NCI-H128 (cell line): ENCODE data around the gene SLC17A5.
"Not testable (repeated sequence)": the region's sequence is repeated elsewhere in the genome, so short reads cannot be mapped to it uniquely, and the experiment has no call there.

Source experiments
- DNase-seq: peaks from one replicate; lab custom pipeline; 2025; ENCODE audit not compliant: unreplicated experiment; lab: John Stamatoyannopoulos, UW

The SLC17A5 gene

DNA sequence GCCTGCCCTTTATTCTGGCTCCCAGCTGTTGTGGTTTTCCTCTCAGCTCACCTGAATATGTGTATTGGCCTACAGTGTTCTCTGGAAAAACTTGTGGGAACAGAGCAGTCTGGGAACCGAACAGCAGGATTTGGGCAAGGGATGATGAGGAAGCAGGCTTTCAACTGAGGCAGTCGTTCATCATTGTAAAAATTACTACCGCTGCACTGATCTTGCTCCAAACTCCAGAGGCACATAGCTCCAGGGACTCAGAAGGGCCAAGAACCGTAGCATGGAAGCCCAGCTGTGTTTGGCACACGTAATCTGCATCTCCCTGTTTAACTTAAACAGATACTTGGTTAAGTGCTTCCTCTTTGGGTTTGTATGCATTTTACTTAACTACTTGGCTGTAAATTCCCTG lies 84.7 kb downstream of the SLC17A5 start:
- DNase-seq: no peak

DNA sequence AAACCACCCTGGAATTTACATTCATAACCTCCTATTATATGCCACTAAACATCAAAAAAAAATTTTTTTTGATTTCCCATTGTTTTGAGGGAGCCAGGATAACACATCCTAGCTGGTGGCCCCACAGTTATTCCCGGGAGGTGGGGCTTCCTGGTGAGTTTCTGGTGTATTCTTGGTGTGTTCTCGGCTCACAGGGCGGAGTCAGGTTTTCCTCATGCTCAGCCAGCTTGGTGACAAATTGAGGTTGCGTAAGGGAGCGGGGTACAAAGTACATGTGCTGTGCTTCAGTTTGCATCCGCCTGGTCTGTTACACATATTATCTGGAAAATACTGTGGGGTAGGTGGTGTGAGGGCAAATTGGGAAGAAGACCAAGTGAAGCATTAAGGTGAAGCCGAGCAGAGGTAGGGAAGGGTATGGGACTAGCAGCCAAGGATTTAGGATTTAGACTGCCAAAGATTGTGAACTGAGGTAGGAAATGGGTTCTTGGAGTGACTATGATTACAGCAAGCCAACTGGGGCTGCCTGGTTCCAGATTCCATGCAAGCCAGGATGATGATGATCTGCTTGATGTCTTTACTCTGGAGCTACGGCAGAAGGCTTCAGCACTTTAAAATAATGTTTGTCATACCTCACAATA lies 86.7 kb downstream of the SLC17A5 start:
- DNase-seq: no peak

DNA sequence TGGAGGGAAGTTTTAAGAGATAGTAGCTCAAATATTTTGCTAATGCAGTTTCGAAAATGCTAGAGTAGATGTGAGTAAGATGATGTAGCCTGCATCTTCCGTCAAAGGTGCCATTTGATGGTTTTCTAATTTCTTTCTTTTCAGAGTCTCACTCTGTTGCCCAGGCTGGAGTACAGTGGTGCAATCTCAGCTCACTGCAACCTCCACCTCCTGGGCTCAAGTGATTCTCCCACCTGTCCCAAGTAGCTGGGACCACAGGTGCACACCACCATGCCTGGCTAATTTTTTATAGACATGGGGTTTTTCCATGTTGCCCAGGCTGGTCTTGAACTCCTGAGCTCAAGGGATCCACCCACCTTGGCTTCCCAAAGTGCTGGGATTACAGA lies 87.3 kb downstream of the SLC17A5 start:
- DNase-seq: not testable (repeated sequence)

DNA sequence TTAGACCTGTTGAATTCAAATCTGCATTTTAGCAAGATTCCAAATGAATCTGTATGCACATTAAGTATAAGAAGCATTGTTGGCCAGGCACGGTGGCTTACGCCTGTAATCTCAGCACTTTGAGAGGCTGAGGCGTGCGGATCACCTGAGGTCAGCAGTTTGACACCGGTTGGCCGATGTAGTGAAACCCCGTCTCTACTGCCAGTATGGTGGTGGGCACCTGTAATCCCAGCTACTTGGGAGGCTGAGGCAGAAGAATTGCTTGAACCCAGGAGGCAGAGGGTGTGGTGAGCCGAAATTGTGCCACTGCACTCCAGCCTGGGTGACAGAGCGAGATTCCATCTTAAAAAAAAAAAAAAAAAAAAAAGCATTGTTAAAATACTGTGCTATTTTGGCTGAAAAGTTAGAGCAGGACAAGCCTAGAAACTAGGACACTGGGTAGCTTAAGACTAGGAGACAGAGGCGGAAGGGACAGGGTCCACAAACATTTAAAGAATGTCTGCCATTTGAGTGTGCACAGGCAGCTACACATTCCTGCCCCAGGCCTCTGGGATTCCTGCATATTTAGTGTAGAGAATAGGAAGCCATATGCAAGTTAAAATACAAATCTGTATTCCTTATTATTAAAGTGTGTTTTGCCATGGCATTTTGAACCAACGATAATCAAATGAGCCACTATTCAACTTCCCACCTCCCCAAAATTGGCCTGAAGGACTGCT lies 87.9 kb downstream of the SLC17A5 start:
- DNase-seq: no peak

DNA sequence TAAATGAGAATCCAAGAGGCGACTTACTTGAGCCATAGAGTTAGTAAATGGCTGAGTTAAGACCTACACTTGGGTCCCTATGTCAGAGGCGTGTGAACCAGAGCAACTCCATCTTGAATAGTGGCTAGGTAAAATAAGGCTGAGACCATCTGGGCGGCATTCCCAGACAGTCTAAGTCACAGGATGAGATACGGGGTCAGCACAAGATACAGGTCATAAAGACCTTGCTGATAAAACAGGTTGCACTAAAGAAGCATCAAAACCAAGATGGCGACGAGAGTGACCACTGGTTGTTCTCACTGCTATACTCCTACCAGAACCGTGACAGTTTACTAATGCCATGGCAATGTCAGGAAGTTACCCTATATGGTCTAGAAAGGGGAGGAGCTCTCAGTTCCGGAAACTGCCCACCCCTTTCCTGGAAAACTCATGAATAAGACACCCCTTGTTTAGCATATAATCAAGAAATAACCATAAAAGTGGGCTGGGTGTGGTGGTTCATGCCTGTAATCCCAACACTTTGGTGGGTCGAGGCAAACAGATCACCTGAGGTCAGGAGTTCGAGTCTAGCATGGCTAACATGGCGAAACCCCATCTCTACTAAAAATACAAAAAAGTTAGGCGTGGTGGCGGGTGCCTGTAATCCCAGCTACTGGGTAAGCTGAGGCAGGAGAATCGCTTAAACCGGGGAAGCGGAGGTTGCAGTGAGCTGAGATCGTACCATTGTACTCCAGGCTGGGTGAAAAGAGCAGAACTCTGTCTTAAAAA lies 89.0 kb downstream of the SLC17A5 start:
- DNase-seq: no peak

DNA sequence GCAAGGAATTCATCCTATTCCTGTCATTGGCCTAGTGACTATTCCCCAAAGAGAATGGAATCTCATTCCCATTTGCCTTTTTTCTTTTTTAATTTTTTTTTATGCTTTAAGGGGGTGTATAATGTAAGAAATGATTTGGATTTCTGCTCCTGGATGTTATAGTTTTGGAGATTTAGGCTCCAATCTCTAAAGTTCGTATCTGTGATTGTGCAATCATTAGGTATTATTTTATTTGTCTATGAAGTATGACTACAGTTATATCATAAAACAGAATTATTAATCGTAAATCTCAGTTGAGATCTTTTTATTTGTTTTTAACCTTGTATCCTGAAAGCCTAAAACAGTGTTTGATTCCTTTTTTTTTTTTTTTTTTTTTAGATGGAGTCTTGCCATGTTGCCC lies 91.2 kb downstream of the SLC17A5 start:
- DNase-seq: no peak

DNA sequence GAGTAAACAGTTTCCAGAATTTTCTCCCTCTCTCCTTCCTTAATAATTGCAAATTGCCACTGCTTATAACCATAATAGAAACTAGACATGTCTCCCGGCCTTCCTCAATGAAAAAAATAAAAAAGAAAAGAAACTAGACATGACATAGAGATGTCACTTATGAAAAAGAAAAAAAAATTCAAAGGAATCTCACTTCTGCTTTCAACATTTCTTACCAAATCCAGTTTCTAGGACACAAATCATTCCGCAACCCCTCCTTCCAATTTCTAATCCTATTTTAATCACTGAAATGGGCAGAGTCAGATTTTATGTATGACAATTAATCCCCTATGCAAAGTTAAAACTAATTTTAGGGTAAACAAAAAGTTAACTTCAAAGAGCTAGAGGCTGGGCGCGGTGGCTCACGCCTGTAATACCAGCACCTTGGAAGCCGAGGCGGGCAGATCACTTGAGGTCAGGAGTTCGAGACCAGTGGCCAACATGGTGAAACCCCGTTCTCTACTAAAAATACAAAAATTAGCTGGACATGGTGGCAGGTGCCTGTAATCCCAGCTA lies 92.9 kb downstream of the SLC17A5 start:
- DNase-seq: no peak

DNA sequence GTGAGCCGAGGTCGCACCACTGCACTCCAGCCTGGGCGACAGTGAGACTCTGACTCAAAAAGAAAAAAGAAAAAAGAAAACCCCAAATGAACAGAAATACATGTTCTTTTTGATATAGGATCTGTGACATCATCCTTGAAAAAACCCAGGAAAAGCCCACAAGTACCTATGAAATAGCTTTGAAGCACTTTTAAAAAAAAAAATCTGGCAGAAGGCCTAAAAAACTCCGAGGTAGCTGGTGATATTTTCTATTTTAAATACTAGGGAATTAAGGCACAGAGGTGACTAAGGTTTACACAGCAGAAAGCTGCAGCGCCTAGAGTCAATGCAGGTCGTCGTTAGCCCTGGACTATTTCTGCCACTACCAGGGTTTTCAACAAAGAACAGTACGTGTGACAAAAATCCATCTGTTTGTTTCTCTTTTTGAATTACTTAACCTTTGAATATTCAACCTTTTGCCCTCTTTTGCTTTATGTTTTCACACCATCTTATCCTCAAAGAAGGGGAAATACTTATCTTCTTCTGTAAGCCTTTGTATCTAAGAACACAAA lies 93.5 kb downstream of the SLC17A5 start:
- DNase-seq: no peak

DNA sequence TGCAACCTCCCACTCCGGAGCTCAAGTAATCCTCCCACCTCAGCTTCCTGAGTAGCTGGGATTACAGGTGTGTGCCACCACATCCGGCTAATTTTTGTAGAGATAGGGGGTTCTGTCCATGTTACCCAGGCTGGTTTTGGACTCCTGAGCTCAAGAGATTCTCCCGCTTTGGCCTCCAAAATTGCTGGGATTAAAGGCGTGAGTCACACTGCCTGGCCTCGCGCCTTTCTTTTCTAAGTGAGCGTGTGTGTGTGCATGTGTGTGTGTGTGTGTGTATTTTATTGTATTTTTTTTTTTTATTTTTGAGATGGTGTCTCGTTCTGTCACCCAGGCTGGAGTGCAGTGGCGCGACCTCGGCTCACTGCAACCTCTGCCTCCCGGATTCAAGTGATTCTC lies 94.4 kb downstream of the SLC17A5 start:
- not testable (repeated sequence) for DNase-seq

DNA sequence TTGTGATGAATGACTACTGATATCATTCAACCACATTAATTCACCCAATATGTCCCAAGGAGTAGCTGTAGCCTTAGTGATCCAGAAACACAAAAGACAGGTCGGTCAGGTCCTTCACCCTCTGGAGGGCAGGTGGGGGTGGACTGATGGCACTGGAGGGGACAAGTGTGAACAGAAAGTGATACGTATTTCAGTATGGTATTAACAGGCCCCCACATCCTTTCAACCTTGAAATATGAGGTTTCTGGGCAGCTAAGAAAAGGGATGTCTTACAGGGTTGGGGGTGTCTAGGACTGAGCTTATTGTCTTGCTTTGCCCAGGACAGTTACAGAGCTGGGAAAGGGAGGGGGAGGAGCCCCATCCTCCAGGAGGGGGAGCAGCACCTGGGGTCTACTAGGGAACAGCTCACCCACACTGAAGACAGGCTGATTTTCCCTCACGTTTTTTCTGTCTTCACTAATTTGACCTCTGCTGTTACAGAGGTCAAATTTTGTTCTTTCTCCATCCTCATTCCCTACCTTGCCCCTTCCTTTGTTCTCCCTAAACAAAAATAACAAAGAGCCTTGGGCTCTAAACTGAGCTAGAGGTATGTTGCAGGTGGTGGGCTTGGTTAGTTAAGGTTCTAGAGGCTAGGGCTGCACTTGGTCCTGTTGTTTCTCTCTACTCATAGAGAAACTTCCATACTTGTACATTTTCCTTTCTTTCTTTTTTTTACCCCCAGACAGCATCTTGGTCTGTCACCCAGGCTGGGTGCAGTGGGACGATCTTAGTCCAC lies 95.0 kb downstream of the SLC17A5 start:
- DNase-seq: no peak

DNA sequence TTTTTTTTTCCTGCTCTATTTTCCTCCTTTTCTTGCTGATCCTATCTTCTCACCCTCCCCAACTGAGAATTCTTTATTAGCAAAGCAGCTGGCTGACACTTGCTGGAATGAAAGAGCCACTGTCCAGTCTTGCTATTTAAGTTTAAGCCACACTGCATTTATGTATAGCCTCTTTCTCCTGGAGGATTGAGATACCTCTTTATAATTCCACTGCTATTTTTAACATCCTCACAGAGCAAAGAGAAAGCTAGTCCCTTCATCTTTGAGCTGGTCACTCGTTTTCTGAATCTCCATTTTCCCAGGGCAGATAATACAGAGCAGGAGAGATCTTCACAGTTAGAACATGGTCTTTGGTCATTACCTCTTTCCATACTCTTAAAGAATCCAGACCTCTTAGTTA lies 97.0 kb downstream of the SLC17A5 start:
- no peak for DNase-seq

DNA sequence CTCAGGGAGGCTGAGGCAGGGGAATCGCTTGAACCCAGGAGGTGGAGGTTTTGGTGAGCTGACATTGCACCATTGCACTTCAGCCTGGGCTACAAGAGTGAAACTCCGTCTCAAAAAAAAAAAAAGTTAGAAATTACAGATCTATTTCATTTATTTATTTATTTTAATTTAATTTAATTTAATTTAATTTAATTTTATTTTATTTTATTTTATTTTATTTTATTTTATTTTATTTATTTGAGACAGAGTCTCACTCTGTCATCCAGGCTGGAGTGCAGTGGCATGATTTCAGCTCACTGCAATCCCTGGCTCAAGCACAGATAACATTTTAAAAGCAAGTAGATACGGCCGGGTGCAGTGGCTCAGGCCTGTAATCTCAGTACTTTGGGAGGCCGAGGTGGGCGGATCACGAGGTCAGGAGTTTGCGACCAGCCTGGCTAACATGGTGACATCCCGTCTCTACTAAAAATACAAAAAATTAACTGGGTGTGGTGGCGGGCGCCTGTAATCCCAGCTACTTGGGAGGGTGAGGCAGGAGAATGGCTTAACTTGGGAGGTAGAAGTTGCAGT lies 98.3 kb downstream of the SLC17A5 start:
- not testable (repeated sequence) for DNase-seq

DNA sequence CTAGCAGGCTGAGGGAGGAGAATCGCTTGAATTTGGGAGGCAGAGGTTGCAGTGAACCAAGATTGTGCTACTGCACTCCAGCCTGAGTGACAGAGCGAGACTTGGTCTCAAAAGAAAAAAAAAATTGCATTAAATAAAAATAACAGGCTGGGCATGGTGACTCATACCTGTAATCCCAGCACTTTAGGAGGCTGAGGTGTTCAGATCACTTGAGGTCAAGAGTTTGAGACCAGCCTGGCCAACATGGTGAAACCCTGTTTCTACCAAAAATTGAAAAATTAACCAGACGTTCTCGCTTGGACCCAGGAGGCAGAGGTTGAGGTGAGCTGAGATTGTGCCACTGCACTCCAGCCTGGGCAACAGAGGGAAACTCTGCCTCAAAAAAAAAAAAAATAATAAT lies 102.7 kb downstream of the SLC17A5 start:
- not testable (repeated sequence) for DNase-seq

DNA sequence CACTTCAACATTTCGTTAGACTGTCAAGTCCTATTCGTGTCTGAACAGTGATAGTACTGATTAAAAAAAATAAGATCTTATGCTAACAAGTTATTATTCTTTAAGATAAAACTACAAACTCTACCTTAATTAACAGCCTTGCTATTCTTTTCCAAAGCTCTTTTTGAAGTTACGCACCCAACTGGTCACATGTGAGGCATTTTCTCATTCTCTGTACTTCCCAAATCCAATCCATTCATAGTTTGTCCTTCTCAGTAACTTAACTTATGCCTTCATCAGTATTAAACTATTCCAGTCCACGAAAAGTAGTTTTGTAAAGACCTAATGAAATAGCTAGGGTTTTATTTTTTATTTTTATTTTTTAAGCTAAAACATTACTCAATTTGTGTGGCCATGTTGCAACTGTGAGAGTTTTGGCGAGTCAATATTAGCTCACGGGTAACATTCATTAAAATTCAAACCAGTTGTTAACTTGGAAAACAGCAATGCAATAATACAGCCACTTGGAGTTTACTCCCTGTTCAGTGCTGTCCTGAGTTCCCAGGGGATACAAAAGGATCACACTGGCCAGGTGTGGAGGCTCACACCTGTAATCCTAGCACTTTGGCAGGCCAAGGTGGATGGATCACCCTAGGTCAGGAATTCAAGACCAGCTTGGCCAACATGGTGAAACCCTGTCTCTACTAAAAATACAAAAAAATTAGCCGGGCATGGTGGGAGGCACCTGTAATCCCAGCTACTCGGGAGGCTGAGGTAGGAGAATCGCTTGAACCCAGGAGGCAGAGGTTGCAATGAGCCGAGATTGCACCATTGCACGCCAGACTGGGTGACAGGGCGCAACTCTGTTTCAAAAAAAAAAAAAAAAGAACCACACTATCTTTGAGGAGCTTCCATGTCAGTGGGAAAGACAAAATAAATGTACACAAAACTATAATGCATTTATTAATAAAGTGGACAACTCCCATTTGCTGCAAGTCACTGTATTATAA lies 105.0 kb downstream of the SLC17A5 start:
- DNase-seq: no peak

DNA sequence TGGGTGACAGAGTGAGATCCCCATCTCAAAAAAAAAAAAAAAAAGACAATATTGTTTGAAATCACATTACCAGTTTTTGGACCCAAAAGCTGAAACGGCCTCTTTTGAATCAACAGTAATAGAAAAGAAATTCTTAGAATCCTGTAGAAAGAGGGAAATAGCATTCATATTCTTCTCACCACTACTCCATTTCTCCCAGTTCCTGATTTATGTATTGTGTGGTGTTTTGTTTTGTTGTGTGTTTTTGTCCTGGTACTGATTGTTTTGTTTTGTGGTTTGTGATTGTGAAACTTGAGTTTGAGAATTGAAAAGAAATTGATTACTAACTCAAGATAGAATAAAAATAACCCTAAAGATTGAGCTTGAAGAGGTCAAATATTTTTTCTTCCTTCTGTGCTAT lies 106.8 kb downstream of the SLC17A5 start:
- DNase-seq: no peak
